Progenitor cell of endocrine pancreas (in vitro differentiated cells): ENCODE measurements around the gene TAF5. TPM values are rescaled to one million over a fixed set of nuclear protein-coding genes. Genes with fewer than 3 reads are reported as not detected.

Source experiments
- DNase-seq: peaks from one replicate; pipeline ENCODE4 v3.0.0; 2021; ENCODE audit warnings: low spot score; ENCODE audit not compliant: unreplicated experiment
- H3K27ac Mint-ChIP-seq: 2 replicates; pipeline ENCODE4 v1.8.0; 2021; ENCODE audit warnings: mild to moderate bottlenecking, moderate library complexity, mixed read lengths
- H3K27me3 Mint-ChIP-seq: 2 replicates; pipeline ENCODE4 v1.8.0; 2021; ENCODE audit warnings: mixed read lengths
- H3K36me3 Mint-ChIP-seq: 2 replicates; pipeline ENCODE4 v1.8.0; 2022; ENCODE audit warnings: mixed read lengths; ENCODE audit not compliant: insufficient read depth
- H3K4me1 Mint-ChIP-seq: 2 replicates; pipeline ENCODE4 v1.8.0; 2021; ENCODE audit warnings: low read depth, mixed read lengths
- H3K4me3 Mint-ChIP-seq: 2 replicates; pipeline ENCODE4 v1.8.0; 2021; ENCODE audit warnings: low read depth, mild to moderate bottlenecking, moderate library complexity, mixed read lengths
- H3K9me3 Mint-ChIP-seq: 2 replicates; pipeline ENCODE4 v1.8.0; 2021; ENCODE audit warnings: low read depth, mixed read lengths
- CTCF ChIP-seq: fragments of 200-600 bp; sonication (generic); IDR thresholded peaks from one replicate; pipeline ENCODE4 v1.5.0; 2021; ENCODE audit warnings: antibody characterized with exemption, mild to moderate bottlenecking; ENCODE audit not compliant: unreplicated experiment
- total RNA-seq: library from RNA; stranded (reverse); gene quantifications from 2 replicates; pipeline ENCODE4 v1.2.1, GENCODE V29; 2021

The TAF5 gene
- total RNA-seq, 1 donor from 2014 or later, result 8.9 TPM

DNA sequence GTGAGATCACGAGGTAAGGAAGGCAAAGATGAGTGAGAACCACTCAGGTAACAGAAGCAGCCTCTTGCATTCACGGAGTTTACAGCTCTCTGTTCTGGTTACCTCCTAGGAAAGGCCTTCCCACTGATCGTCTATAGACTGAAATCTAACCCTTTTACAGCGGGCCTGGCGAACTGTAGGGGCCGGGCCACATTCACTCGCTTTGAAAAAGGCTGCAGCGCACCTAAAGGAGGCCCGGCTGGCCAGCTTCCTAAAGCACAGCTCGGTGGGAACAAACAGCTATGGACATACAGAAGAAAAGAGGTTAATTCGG, 27.9 kb downstream of the TAF5 start:
- peaks cover 29% of the 10 kb centered on the region for H3K4me1 Mint-ChIP-seq
- no peaks in the 10 kb centered on the region for H3K9me3 Mint-ChIP-seq

GRCh38 chr10:103396067-103396788, 28.5 kb downstream of the TAF5 start, which contains the start of the genes ATP5MK and PDCD11:
Gene ATP5MK, minus strand, starts transcription at chr10:103396475. Its CDS starts 4,018 bp downstream, at chr10:103392457.
Gene PDCD11, plus strand, starts transcription at chr10:103396626. Its CDS starts 1,801 bp downstream, at chr10:103398427.
- H3K4me1 Mint-ChIP-seq, result peaks cover 29% of the 10 kb centered on the region
- peak within 1 kb of the TSS; percentile 98 for H3K27ac Mint-ChIP-seq
- DNase-seq, result peak; percentile 91
- H3K27me3 Mint-ChIP-seq, result no peaks in the 10 kb centered on the region
- TF ChIP-seq CTCF, result peak; percentile 26
- peak within 1 kb of the TSS; percentile 96 for H3K4me3 Mint-ChIP-seq
- H3K9me3 Mint-ChIP-seq, result no peaks in the 10 kb centered on the region
- H3K36me3 Mint-ChIP-seq, result peaks cover 16% of the 10 kb centered on the region

More for the DNA sequence above, 27.9 kb downstream of the TAF5 start:
- DNase-seq, result no peak
- TF ChIP-seq CTCF, result no peak
- peak overlapping the region; percentile 98 for H3K27ac Mint-ChIP-seq
- no peaks in the 10 kb centered on the region for H3K27me3 Mint-ChIP-seq
- peaks cover 17% of the 10 kb centered on the region for H3K36me3 Mint-ChIP-seq
- H3K4me3 Mint-ChIP-seq, result peak overlapping the region; percentile 96

DNA sequence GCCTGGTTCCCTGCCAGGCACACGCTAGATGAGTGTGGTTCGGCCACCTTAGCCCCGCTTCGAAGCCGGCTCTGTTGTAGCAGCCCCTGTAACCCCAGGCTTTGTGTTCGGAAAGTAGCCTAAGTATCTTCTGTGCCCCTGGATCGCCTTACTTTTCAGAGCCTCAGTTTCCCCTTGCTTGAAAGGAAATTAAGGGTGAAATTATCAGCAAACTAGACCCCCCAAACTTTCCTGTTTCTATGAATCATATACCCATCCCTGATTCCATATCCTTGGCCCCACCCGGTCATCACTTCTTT, 29.0 kb downstream of the TAF5 start:
- TF ChIP-seq CTCF, result no peak
- peaks cover 15% of the 10 kb centered on the region for H3K36me3 Mint-ChIP-seq

GRCh38 chr10:103397191-103397825, 29.5 kb downstream of the TAF5 start:
- H3K4me3 Mint-ChIP-seq, result peak overlapping the region; percentile 96
- H3K27ac Mint-ChIP-seq, result peak overlapping the region; percentile 98
- H3K9me3 Mint-ChIP-seq, result no peaks in the 10 kb centered on the region
- TF ChIP-seq CTCF, result no peak
- peaks cover 29% of the 10 kb centered on the region for H3K4me1 Mint-ChIP-seq
- peaks cover 14% of the 10 kb centered on the region for H3K36me3 Mint-ChIP-seq
- H3K27me3 Mint-ChIP-seq, result no peaks in the 10 kb centered on the region
- DNase-seq, result no peak

More for the DNA sequence above, 29.0 kb downstream of the TAF5 start:
- Mint-ChIP-seq H3K4me1 (peaks cover 29% of the 10 kb centered on the region), H3K27ac (peak overlapping the region; percentile 98), H3K27me3 (no peaks in the 10 kb centered on the region), H3K4me3 (peak overlapping the region; percentile 96), H3K9me3 (no peaks in the 10 kb centered on the region)
- no peak for DNase-seq

GRCh38 chr10:103413564-103413963, 45.8 kb downstream of the TAF5 start:
- no peak for DNase-seq
- Mint-ChIP-seq H3K4me1 (no peaks in the 10 kb centered on the region), H3K27ac (no peak overlapping the region), H3K4me3 (no peak overlapping the region), H3K36me3 (peaks cover 34% of the 10 kb centered on the region), H3K9me3 (no peaks in the 10 kb centered on the region), H3K27me3 (no peaks in the 10 kb centered on the region)
- TF ChIP-seq CTCF, result no peak
